CD4-positive, alpha-beta T cell treated with Interleukin-10 for 1 hour (primary cell): ENCODE measurements around the gene CLASRP.

Experiments used
- DNase-seq: peaks from one replicate; pipeline ENCODE4 v3.0.0-alpha.2; 2020

CLASRP gene

GRCh38 chr19:45063851-45064801 is 25.3 kb downstream of the CLASRP start:
- DNase-seq, result no peak

GRCh38 chr19:45066921-45067661 is 28.2 kb downstream of the CLASRP start:
- no peak for DNase-seq

- no peak for DNase-seq
Observed at GRCh38 chr19:45068041-45068440, 29.2 kb downstream of the CLASRP start.

- DNase-seq, result no peak
Observed at GRCh38 chr19:45069056-45069455, 30.2 kb downstream of the CLASRP start.

- no peak for DNase-seq
Observed at GRCh38 chr19:45070214-45070613, 31.4 kb downstream of the CLASRP start.

GRCh38 chr19:45070861-45071544 is 32.2 kb downstream of the CLASRP start:
- DNase-seq, result no peak

- DNase-seq, result no peak
Observed at GRCh38 chr19:45071545-45071938, 32.7 kb downstream of the CLASRP start.

- DNase-seq, result no peak
Observed at GRCh38 chr19:45071969-45072790, 33.3 kb downstream of the CLASRP start.

- no peak for DNase-seq
Observed at GRCh38 chr19:45074744-45075300, 36.0 kb downstream of the CLASRP start.

- DNase-seq, result peak; percentile 59
Observed at GRCh38 chr19:45075301-45076028, 36.6 kb downstream of the CLASRP start.

GRCh38 chr19:45076029-45076850 is 37.4 kb downstream of the CLASRP start, which contains the start of gene ZNF296:
TSS of gene ZNF296 (minus strand) at chr19:45076478. CDS start at chr19:45076373, 105 bp downstream.
- DNase-seq, result peak; percentile 83

- DNase-seq, result no peak
Observed at GRCh38 chr19:45076851-45077730, 38.2 kb downstream of the CLASRP start.

- no peak for DNase-seq
Observed at GRCh38 chr19:45078390-45079062, 39.7 kb downstream of the CLASRP start.

- DNase-seq, result peak; percentile 81
Observed at GRCh38 chr19:45079063-45079910, 40.4 kb downstream of the CLASRP start, which contains the start of gene GEMIN7. TSS of gene GEMIN7 (plus strand) at chr19:45079260. CDS start at chr19:45090115, 10,855 bp downstream.

GRCh38 chr19:45079911-45080370 is 41.1 kb downstream of the CLASRP start:
- no peak for DNase-seq

GRCh38 chr19:45082170-45082569 is 43.3 kb downstream of the CLASRP start:
- no peak for DNase-seq

GRCh38 chr19:45086480-45086879 is 47.6 kb downstream of the CLASRP start:
- no peak for DNase-seq
